BE2C (cell line): Measurements from ENCODE around the gene SLC13A3.

Source experiments
- DNase-seq: peaks from one replicate; pipeline ENCODE4 v3.0.0-alpha.2; 2020
- H3K27me3 ChIP-seq: fragments of 250-450 bp; sonication (Bioruptor Pico); 2 replicates; pipeline ENCODE4 v1.5.1; 2020; ENCODE audit warnings: mild to moderate bottlenecking
- H3K36me3 ChIP-seq: fragments of 250-450 bp; sonication (Bioruptor Pico); 2 replicates; pipeline ENCODE4 v1.5.1; 2020; ENCODE audit warnings: mild to moderate bottlenecking
- H3K4me1 ChIP-seq: fragments of 250-450 bp; sonication (Bioruptor Pico); 2 replicates; pipeline ENCODE4 v1.5.1; 2020
- H3K4me3 ChIP-seq: 2 replicates; pipeline ENCODE4 v1.5.1; 2011; ENCODE audit warnings: low read depth, low read length
- H3K9me3 ChIP-seq: fragments of 250-450 bp; sonication (Bioruptor Pico); 2 replicates; pipeline ENCODE4 v1.5.1; 2020
- TF ChIP-seq, protein P1 (sequence below): IDR thresholded peaks from 2 replicates; pipeline ENCODE4 v1.5.1; 2012; ENCODE audit warnings: mild to moderate bottlenecking, low read depth, low read length

Gene SLC13A3

DNA sequence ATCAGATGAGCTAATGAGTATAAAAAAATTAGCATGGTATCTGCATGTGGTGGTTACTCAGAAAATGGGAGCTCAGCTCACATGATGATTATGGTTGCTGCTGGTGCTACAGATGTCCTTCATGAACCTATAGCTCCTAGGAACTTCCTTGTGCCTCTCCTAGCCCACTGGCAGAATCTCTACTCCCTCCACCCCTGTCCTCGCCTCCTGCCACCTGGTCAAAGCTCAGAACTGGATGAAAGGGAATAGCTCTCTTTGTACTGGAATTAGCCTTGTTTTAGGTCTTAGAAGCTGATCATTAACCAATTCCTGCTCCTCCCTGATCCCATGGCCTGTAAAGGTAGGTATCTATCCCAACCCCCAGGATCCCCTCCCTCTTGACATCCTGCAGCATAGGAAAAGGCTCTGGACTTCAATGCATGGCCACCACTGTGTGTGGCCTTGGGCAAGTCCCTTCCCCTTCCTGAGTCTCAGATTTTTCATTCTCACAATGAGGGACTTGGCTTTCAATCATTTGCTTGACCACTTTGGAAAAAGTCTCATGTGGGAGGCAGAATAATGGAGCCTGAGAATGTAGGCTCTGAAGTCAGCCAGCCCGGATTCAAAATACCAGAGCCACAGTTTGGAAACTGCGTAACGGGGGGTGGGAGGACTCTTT is 43.9 kb downstream of the SLC13A3 start:
- Histone ChIP-seq H3K4me1 (no peaks in the 10 kb centered on the region), H3K36me3 (no peaks in the 10 kb centered on the region), H3K4me3 (no peak overlapping the region), H3K9me3 (no peaks in the 10 kb centered on the region), H3K27me3 (peaks cover 30% of the 10 kb centered on the region)
- TF ChIP-seq, protein P1, sequence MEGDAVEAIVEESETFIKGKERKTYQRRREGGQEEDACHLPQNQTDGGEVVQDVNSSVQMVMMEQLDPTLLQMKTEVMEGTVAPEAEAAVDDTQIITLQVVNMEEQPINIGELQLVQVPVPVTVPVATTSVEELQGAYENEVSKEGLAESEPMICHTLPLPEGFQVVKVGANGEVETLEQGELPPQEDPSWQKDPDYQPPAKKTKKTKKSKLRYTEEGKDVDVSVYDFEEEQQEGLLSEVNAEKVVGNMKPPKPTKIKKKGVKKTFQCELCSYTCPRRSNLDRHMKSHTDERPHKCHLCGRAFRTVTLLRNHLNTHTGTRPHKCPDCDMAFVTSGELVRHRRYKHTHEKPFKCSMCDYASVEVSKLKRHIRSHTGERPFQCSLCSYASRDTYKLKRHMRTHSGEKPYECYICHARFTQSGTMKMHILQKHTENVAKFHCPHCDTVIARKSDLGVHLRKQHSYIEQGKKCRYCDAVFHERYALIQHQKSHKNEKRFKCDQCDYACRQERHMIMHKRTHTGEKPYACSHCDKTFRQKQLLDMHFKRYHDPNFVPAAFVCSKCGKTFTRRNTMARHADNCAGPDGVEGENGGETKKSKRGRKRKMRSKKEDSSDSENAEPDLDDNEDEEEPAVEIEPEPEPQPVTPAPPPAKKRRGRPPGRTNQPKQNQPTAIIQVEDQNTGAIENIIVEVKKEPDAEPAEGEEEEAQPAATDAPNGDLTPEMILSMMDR, result no peak
- no peak for DNase-seq

GRCh38 chr20:46606817-46607190 is 44.5 kb downstream of the SLC13A3 start:
- H3K4me1 ChIP-seq, result no peaks in the 10 kb centered on the region
- peaks cover 30% of the 10 kb centered on the region for H3K27me3 ChIP-seq
- TF ChIP-seq, protein P1, result no peak
- H3K36me3 ChIP-seq, result no peaks in the 10 kb centered on the region
- DNase-seq, result no peak
- no peak overlapping the region for H3K4me3 ChIP-seq
- H3K9me3 ChIP-seq, result no peaks in the 10 kb centered on the region

GRCh38 chr20:46605978-46606816 is 45.1 kb downstream of the SLC13A3 start:
- Histone ChIP-seq H3K27me3 (peaks cover 30% of the 10 kb centered on the region), H3K9me3 (no peaks in the 10 kb centered on the region), H3K36me3 (no peaks in the 10 kb centered on the region), H3K4me1 (no peaks in the 10 kb centered on the region), H3K4me3 (no peak overlapping the region)
- DNase-seq, result no peak
- TF ChIP-seq, protein P1, result no peak

GRCh38 chr20:46605181-46605580 is 46.1 kb downstream of the SLC13A3 start:
- no peaks in the 10 kb centered on the region for H3K9me3 ChIP-seq
- TF ChIP-seq, protein P1, result no peak
- DNase-seq, result no peak
- H3K27me3 ChIP-seq, result peaks cover 28% of the 10 kb centered on the region
- no peaks in the 10 kb centered on the region for H3K4me1 ChIP-seq
- no peaks in the 10 kb centered on the region for H3K36me3 ChIP-seq
- H3K4me3 ChIP-seq, result no peak overlapping the region

- DNase-seq, result no peak
- TF ChIP-seq, protein P1, result no peak
- Histone ChIP-seq H3K4me1 (no peaks in the 10 kb centered on the region), H3K4me3 (no peak overlapping the region), H3K36me3 (no peaks in the 10 kb centered on the region), H3K9me3 (no peaks in the 10 kb centered on the region), H3K27me3 (peaks cover 23% of the 10 kb centered on the region)
Observed at GRCh38 chr20:46604551-46605133, 46.6 kb downstream of the SLC13A3 start.
